Ovary (tissue), 9 donors: ENCODE results near the gene TEX19. TPM values are rescaled to one million over a fixed set of nuclear protein-coding genes. Genes with fewer than 3 reads are reported as not detected.
A peak's percentile ranks its signal among the peaks of the same experiment; 100 is the strongest.

Experiments used
- DNase-seq, 5 donors: peaks; one replicate each; pipeline ENCODE4 v3.0.0-alpha.2; 2019 to 2020
- H3K27ac ChIP-seq, 2 donors: fragments of 200-600 bp; one replicate each; pipeline versions ENCODE4 v1.5.1 to v1.8.0; 2019 to 2022
- H3K27me3 ChIP-seq: fragments of 200-600 bp; one replicate; pipeline ENCODE4 v1.8.0; 2022
- H3K36me3 ChIP-seq: fragments of 200-600 bp; sonication (generic); one replicate; pipeline ENCODE4 v1.5.1; 2019
- H3K4me1 ChIP-seq: one replicate; pipeline ENCODE4 v1.8.1; 2013; ENCODE audit warnings: mild to moderate bottlenecking, moderate library complexity; ENCODE audit not compliant: insufficient read depth
- H3K4me3 ChIP-seq: fragments of 200-600 bp; sonication (generic); one replicate; pipeline ENCODE4 v1.5.1; 2017
- H3K9me3 ChIP-seq, 2 donors: fragments of 200-600 bp in 1 of 2; sonication (generic) in 1 of 2; one replicate each; pipeline versions ENCODE4 v1.5.1 to v1.8.1; 2013 to 2019; ENCODE audit warnings: mild to moderate bottlenecking in 1 of 2, moderate library complexity in 1 of 2
- EP300 ChIP-seq: sonication (generic); formaldehyde crosslinking; IDR thresholded peaks from one replicate; pipeline ENCODE4 v1.6.1; 2017; ENCODE audit warnings: antibody characterized with exemption
- POLR2A ChIP-seq: fragments of 450-650 bp; IDR thresholded peaks from one replicate; pipeline ENCODE4 v1.6.1; 2017; ENCODE audit warnings: antibody characterized with exemption, mild to moderate bottlenecking, moderate library complexity
- whole genome bisulfite sequencing, 3 donors: extraction: QIAGEN DNeasy Blood & Tissue Kit in 1 of 3; methylation state at CpG; one replicate each; pipeline versions ENCODE4 v1.1.5 to v1.1.7; 2013 to 2017; 5-methylcytosine and 5-hydroxymethylcytosine counted together
- intact Hi-C, 4 donors: fragments of 100-400 bp; cut with DNase I; formaldehyde crosslinking; loops; one replicate each; pipeline versions ENCODE4 v1.11.0 to v1.15.1; 2022 to 2023
- polyA plus RNA-seq, 2 donors: library from polyadenylated mRNA; stranded (reverse); fragments of 200-250 nt in 1 of 2; fragments of 350-450 nt in 1 of 2; fragmentation: Illumina TruSeq in 1 of 2; extraction: RNeasy Lipid Tissue Mini Kit (QIAGEN cat#74804) in 1 of 2; gene quantifications; one replicate each; pipeline ENCODE4 v1.2.3, GENCODE V29; 2013 to 2014
- total RNA-seq, 7 donors: library from RNA; depleted of rRNA in 2 of 7; stranded (reverse); fragments of >200 nt in 2 of 7; fragmentation: NEBNext Ultra II Directional in 3 of 7; extraction: Animal tissue kit (Norgen Biotek cat#: 25700) in 3 of 7; gene quantifications; one replicate each; pipeline versions ENCODE4 v1.1.0 to v1.2.4, GENCODE V29; 2016 to 2023
- TF ChIP-seq, protein P1 (sequence below), 3 donors: fragments of 450-650 bp in 2 of 3; fragments of 200-600 bp in 1 of 3; IDR thresholded peaks; one replicate each; pipeline versions ENCODE4 v1.5.1 to v1.8.0; 2016 to 2022; ENCODE audit warnings: antibody characterized with exemption in 3 of 3, mild to moderate bottlenecking in 1 of 3
- donor health status: DM: no; HTN: no; CAD: no; lungs with moderate emphysema.
- donor health status: DM: no; HTN: no; CAD: no.
- donor health status: Bipolar disorder and iron deficiency.
- donor health status: DM: yes; HTN: yes; CAD: no.
- donor health status: DM: no; HTN: no; CAD: no.
- donor health status: DM: yes; HTN: yes; CAD: no.

TEX19 gene
- total and polyA plus RNA-seq, 9 donors, result not detected

DNA sequence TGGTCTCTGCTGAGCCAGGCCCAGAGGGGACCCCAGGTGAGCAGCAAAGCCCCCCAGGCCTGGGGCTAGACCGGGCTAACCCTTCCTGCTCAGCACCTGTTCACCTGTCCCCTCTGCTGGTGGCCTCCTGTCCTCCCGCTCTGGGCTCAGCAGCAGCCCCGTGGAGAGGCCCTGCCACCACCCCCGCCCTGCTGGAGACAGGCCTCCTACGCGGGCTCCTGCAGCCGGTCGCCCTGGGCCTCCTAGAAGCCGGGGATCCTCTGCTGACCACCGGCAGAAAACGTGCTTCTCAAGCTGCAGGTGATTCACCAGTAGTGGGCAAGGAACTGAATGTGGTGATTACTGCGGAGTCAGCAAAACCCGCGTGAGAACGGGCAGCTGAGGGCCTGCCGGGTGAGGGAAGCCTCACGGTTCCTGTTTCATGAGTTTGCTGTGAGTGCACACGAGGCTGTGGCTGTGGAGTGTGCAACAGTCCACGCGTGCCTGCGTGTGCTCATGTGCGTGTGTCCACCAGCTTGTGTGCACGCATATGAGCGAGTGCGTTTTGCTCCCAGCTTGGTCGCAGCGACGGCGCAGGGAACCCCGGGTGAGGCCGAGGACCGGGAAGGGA, 26.3 kb upstream of the TEX19 start:
- no peaks in the 10 kb centered on the region for H3K9me3 ChIP-seq
- H3K27me3 ChIP-seq, result no peaks in the 10 kb centered on the region
- H3K4me1 ChIP-seq, result peaks cover 22% of the 10 kb centered on the region
- intact Hi-C loops, result no loop called here
- WGBS, 3 donors, result 14 to 17% (median 16%) methylated on average over 30 to 32 of the region's 32 CpGs
- TF ChIP-seq, protein P1, sequence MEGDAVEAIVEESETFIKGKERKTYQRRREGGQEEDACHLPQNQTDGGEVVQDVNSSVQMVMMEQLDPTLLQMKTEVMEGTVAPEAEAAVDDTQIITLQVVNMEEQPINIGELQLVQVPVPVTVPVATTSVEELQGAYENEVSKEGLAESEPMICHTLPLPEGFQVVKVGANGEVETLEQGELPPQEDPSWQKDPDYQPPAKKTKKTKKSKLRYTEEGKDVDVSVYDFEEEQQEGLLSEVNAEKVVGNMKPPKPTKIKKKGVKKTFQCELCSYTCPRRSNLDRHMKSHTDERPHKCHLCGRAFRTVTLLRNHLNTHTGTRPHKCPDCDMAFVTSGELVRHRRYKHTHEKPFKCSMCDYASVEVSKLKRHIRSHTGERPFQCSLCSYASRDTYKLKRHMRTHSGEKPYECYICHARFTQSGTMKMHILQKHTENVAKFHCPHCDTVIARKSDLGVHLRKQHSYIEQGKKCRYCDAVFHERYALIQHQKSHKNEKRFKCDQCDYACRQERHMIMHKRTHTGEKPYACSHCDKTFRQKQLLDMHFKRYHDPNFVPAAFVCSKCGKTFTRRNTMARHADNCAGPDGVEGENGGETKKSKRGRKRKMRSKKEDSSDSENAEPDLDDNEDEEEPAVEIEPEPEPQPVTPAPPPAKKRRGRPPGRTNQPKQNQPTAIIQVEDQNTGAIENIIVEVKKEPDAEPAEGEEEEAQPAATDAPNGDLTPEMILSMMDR (IDR thresholded peaks at IDR 0.05), result no peak
- TF ChIP-seq POLR2A (no peak), EP300 (no peak)
- peak in 4 of 5 donors; percentile 41 to 56 (median 46) for DNase-seq
- no peak overlapping the region for H3K27ac ChIP-seq
- no peaks in the 10 kb centered on the region for H3K36me3 ChIP-seq
- H3K4me3 ChIP-seq, result peak overlapping the region; percentile 59

DNA sequence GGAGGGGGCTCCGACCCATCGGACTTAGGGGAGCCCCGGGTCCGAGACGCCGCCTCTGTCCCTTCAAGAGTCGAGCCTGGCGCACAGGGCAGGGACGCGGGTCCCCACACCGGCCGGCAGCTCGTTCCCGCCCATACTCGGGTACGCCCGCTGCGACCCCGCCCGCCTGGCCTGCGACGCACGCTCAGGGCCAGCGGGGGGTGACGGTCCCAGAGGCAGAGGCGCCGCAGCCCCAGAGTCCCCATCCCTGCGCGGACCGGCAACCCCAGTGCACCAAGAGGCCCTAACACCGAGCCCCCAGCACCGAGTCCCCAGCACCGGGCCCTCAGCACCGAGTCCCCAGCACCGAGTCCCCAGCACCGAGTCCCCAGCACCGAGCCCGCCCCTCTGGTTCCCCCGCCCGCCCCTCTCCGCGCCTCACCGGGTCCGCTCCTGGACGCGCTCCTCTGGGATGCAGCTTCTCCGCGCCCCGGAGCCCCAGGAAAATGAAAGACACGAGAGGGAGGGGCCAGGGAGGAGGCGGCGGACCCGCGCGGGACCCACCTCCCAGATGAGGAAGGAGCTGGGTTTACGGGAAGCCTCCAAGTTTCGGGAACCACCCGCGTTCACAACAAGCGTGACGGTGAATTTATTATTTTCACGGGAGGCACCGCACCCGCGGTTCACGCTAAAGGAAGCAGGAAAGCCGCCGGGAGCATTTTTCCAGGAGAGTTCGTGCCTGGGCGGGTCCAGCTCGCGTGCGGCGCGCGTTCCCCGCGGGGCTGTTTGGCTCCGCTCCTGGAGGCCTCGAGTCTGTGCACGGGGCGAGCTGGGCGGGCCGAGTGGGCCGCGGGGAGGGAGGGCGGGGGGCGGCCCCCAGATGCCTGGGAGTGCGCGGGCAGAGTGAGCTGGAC, 25.5 kb upstream of the TEX19 start, which contains the start of gene SECTM1:
SECTM1 (minus strand) TSS at position 488 of the 893 bp plus-strand sequence. CDS start 6,526 bp downstream, outside the sequence.
- Histone ChIP-seq H3K4me3 (peak within 1 kb of the TSS; percentile 59), H3K27ac (peak within 1 kb of the TSS in 1 of 2 donors; percentile 48), H3K9me3 (no peaks in the 10 kb centered on the region), H3K27me3 (no peaks in the 10 kb centered on the region), H3K4me1 (peaks cover 22% of the 10 kb centered on the region), H3K36me3 (no peaks in the 10 kb centered on the region)
- DNase-seq, result peak; percentile 65 to 82 (median 73)
- 1 to 2% (median 1%) methylated on average over 49 to 90 of the region's 90 CpGs for WGBS, 3 donors
- TF ChIP-seq, protein P1 (IDR thresholded peaks at IDR 0.05), result no peak
- no peak for TF ChIP-seq EP300
- TF ChIP-seq POLR2A, result no peak
- intact Hi-C loops, result no loop called here

DNA sequence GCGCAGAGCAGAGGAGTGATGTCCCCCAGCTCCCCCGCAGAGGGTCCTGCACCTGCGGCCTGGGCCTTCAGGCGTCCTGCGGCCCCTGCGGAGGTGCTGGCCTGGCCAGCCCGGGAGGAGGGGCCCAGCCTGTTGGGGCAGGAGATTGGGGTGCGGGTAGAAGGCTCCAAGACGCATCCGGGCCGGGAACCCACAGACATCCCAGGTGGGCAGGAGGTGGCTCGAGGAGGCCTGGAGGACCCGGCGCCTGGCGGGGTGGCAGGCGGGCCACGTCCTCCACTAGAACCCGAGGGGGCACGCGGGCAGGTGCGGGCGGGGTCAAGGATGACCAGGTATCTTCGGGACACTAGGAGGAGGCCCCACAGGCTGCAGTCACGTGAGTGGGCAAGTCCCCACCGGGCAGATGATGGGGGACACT, 24.8 kb upstream of the TEX19 start:
- Histone ChIP-seq H3K27me3 (no peaks in the 10 kb centered on the region), H3K36me3 (no peaks in the 10 kb centered on the region), H3K4me3 (peak overlapping the region; percentile 59), H3K9me3 (no peaks in the 10 kb centered on the region), H3K27ac (peak overlapping the region in 1 of 2 donors; percentile 48), H3K4me1 (peaks cover 24% of the 10 kb centered on the region)
- 51 to 57% (median 55%) methylated on average over 24 to 25 of the region's 25 CpGs for WGBS, 3 donors
- DNase-seq, result peak in 3 of 5 donors; percentile 50 to 56 (median 56)
- intact Hi-C loops, result no loop called here
- TF ChIP-seq, protein P1 (IDR thresholded peaks at IDR 0.05), result no peak
- TF ChIP-seq POLR2A, result no peak
- no peak for TF ChIP-seq EP300

DNA sequence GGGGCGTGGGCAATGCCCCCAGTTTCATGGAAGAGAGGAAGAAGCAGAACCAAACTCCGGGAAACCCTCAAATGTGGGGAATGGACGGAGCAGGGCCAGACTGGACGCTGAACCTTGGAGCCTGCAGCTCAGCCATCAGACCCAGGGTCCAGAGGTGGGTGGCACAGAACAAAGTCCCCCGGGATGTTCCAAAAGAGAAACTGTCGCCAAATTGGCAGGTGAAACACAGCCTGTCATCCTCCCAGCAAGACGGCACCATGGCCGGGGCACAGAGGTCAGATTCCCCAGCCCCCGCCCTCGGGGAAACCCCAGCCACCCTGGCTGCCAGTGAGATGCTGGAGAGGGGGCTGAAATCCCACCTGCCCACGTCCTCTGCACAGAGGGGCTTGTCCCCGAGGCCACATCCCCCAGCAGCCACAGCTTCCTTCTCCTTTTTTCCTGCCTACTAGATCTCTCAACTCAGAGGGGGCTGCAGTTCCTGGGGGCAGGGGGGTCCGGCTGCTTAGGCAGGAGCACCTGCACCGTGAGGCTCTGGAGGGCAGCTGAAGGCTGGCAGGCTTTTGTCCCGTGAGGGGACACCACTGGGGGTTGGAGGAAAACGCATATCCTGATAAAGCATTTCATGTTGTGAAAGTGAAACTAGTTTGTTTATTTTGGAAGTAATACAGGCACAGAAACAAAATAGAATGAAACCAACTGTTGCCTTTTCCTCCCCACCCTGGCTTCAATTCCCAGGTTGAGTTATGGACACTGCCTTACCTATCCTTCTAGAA, 24.2 kb upstream of the TEX19 start:
- no peaks in the 10 kb centered on the region for H3K36me3 ChIP-seq
- WGBS, 3 donors, result 31 to 32% (median 32%) methylated on average over 16 of the region's 16 CpGs
- H3K4me3 ChIP-seq, result peak overlapping the region; percentile 34
- TF ChIP-seq, protein P1 (IDR thresholded peaks at IDR 0.05), result no peak
- peaks cover 27% of the 10 kb centered on the region for H3K4me1 ChIP-seq
- DNase-seq, result peak in 1 of 5 donors; percentile 37
- H3K9me3 ChIP-seq, result no peaks in the 10 kb centered on the region
- intact Hi-C loops, result no loop called here
- H3K27me3 ChIP-seq, result no peaks in the 10 kb centered on the region
- peak overlapping the region; percentile 39 to 48 for H3K27ac ChIP-seq
